ENCODE measurements around the gene DLGAP4. TPM values are rescaled to one million over a fixed set of nuclear protein-coding genes. Genes with fewer than 3 reads are reported as not detected.

DLGAP4 gene
- total RNA-seq, 1 donor from 2014 or later: 77.3 TPM

DNA sequence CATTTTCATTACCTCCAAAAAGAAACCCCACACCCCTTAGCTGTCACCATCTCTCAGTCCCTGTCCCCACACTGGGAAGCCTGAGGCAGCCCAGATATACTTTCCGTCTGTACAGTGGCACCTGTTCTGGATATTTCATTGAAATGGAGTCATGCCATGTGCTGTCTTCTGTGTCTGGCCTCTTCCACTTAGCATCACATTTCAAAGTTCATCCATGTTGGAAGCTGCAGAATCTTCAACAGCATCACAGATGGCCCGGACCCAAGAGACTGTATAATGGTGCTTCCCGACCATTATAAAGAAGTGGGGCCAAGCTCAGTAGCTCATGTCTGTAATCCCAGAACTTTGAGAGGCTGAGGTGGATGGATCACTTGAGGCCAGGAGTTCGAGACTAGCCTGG lies 58.4 kb downstream of the DLGAP4 start:
- no peak for DNase-seq (ENCODE audit: extremely low spot score in 2 of 2)
- Histone ChIP-seq H3K27ac (no peak overlapping the region), H3K4me3 (no peak overlapping the region), H3K9me3 (no peaks in the 10 kb centered on the region), H3K4me1 (no peaks in the 10 kb centered on the region), H3K27me3 (no peaks in the 10 kb centered on the region), H3K36me3 (no peaks in the 10 kb centered on the region)
- intact Hi-C loops (cut with DNase I): no loop called here
- TF ChIP-seq, protein P1, sequence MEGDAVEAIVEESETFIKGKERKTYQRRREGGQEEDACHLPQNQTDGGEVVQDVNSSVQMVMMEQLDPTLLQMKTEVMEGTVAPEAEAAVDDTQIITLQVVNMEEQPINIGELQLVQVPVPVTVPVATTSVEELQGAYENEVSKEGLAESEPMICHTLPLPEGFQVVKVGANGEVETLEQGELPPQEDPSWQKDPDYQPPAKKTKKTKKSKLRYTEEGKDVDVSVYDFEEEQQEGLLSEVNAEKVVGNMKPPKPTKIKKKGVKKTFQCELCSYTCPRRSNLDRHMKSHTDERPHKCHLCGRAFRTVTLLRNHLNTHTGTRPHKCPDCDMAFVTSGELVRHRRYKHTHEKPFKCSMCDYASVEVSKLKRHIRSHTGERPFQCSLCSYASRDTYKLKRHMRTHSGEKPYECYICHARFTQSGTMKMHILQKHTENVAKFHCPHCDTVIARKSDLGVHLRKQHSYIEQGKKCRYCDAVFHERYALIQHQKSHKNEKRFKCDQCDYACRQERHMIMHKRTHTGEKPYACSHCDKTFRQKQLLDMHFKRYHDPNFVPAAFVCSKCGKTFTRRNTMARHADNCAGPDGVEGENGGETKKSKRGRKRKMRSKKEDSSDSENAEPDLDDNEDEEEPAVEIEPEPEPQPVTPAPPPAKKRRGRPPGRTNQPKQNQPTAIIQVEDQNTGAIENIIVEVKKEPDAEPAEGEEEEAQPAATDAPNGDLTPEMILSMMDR (IDR thresholded peaks at IDR 0.05): no peak
- no peak for TF ChIP-seq POLR2AphosphoS5 (IDR thresholded peaks at IDR 0.05; ENCODE audit: insufficient read depth in 1 of 2, low read depth in 1 of 2)
- no peak for TF ChIP-seq POLR2A (IDR thresholded peaks at IDR 0.05)

DNA sequence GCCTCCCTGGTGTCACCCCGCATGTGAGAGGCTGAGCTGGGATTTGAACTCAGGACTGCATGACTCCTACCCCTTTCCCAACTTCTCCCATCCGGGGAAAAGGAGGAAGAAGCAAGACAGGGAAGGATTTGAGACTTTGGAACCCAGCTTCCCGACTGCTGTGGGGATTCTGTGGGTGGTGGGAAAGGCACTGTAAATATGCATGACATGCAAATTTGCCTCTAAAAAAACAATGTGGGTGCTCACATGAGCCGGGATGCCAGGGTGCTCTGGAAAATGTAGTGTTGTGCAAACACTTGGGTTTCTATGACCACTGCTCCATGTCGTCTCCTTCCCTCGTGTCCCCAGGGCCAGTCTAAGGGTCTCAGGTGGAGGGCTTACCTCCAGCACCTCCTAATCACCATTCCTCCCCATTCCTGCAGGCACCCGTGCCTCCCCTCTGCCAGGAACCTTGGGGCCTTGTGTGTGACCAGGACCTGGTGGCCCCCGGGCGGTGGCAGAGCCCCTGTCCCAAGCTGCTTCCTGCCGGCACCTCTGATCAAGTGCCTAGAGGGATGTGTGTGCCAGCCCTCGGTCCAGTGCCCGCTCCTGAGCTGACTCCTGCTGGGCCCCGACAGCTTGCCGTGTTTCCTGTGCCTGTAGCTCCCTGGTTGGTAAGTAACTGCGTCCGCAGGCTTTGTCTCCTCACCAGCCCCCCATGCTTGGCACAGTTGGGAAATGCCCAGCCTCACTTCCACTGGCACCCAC lies 60.7 kb downstream of the DLGAP4 start:
- Histone ChIP-seq H3K4me1 (no peaks in the 10 kb centered on the region), H3K4me3 (no peak overlapping the region), H3K27ac (no peak overlapping the region), H3K27me3 (no peaks in the 10 kb centered on the region), H3K9me3 (no peaks in the 10 kb centered on the region), H3K36me3 (no peaks in the 10 kb centered on the region)
- intact Hi-C loops (cut with DNase I): no loop called here
- TF ChIP-seq, protein P1 (IDR thresholded peaks at IDR 0.05): no peak
- TF ChIP-seq POLR2AphosphoS5 (IDR thresholded peaks at IDR 0.05; ENCODE audit: insufficient read depth in 1 of 2, low read depth in 1 of 2): no peak
- no peak for TF ChIP-seq POLR2A (IDR thresholded peaks at IDR 0.05)
- DNase-seq (ENCODE audit: extremely low spot score in 2 of 2): no peak

DNA sequence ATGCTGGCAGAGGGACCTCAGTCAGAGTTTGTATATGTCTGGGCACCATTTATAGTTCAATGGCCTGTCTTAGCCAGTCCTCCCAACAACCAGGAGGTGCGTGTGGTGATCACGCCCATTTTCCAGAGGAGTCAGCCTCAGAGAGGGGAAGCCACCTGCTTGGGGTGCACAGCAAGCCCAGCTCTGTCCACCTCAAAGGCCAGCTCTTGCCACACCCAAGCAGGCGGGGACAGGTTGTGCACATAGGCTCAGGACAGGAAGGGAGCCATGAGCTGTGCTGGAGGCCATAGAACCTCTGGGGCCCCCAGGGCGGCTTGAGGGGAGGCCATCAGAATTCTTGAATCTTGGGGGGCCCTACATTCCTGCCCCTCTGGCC lies 61.2 kb downstream of the DLGAP4 start:
- Histone ChIP-seq H3K4me1 (no peaks in the 10 kb centered on the region), H3K36me3 (no peaks in the 10 kb centered on the region), H3K4me3 (no peak overlapping the region), H3K27me3 (no peaks in the 10 kb centered on the region), H3K27ac (no peak overlapping the region), H3K9me3 (no peaks in the 10 kb centered on the region)
- no peak for DNase-seq (ENCODE audit: extremely low spot score in 2 of 2)
- intact Hi-C loops (cut with DNase I): no loop called here
- TF ChIP-seq, protein P1 (IDR thresholded peaks at IDR 0.05): no peak
- TF ChIP-seq POLR2AphosphoS5 (IDR thresholded peaks at IDR 0.05; ENCODE audit: insufficient read depth in 1 of 2, low read depth in 1 of 2): no peak

DNA sequence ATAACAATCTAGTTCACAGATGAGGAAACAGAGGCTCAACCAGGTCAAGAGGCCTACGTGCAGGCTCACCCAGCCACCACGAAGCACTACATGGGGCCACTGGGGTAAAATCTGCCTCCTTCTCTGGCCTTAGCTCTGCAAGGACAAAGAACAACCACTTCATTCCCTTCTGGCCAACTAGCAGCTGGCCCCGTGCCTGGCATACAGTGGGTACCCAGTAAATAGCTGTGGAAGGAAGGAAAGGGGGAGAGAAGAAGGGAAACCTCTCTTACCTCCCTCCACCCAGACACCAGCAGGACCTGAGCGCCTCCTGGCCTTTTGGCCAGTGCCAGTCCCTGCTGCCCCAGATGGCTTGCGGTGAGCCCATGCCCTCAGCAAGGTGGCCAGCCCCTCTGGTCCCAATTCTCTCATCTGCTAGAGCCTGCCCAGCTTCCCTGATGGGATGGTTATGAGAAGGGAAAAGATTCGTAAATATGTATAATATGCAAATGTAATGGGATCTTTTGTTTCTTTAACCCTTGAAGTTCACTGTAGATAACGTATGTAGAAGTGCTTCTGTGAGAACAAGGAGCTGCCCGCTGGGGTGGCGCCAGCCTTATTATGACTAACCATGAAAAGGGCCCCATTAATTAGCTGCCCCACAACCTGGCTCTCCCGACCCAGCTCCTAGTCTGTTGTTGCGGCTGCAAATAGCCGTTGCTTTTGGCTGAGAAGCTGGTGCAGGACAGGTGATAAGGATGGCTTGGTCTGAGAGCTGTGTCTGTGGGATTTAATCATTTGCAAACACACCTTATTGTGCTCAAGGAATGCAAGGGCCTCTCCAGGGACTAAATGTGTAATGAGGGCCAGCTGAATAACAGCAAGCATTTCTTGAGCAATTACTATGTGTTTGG lies 62.0 kb downstream of the DLGAP4 start:
- intact Hi-C loops (cut with DNase I): no loop called here
- no peaks in the 10 kb centered on the region for H3K4me1 ChIP-seq
- no peak for DNase-seq (ENCODE audit: extremely low spot score in 2 of 2)
- no peaks in the 10 kb centered on the region for H3K27me3 ChIP-seq
- H3K9me3 ChIP-seq: no peaks in the 10 kb centered on the region
- H3K36me3 ChIP-seq: no peaks in the 10 kb centered on the region
- no peak overlapping the region for H3K27ac ChIP-seq
- TF ChIP-seq POLR2A (IDR thresholded peaks at IDR 0.05) (no peak), POLR2AphosphoS5 (IDR thresholded peaks at IDR 0.05; ENCODE audit: insufficient read depth in 1 of 2, low read depth in 1 of 2) (no peak)
- TF ChIP-seq, protein P1 (IDR thresholded peaks at IDR 0.05): no peak
- no peak overlapping the region for H3K4me3 ChIP-seq

DNA sequence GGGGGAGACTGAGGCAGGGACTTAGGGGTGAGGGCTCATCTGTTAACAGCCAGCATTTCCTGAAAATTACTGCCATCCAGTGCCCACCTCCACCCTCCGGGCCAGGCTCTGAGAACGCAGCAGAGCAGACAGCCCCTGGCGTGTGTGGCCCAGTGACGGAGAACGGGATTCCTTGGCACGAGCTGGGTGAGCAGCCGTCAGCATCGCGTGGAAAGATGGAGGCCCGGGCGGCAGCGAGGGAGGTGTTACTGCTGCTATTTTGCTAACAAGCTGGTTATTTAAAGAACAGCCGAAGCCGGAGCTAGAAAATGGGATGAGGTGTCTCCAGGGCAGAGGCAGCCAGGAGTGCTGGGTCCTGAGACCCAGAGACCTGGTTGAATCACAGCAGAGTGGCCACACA lies 62.7 kb downstream of the DLGAP4 start:
- Histone ChIP-seq H3K4me3 (no peak overlapping the region), H3K9me3 (no peaks in the 10 kb centered on the region), H3K4me1 (no peaks in the 10 kb centered on the region), H3K27me3 (no peaks in the 10 kb centered on the region), H3K36me3 (no peaks in the 10 kb centered on the region), H3K27ac (no peak overlapping the region)
- no peak for DNase-seq (ENCODE audit: extremely low spot score in 2 of 2)
- TF ChIP-seq POLR2AphosphoS5 (IDR thresholded peaks at IDR 0.05; ENCODE audit: insufficient read depth in 1 of 2, low read depth in 1 of 2): no peak
- TF ChIP-seq, protein P1 (IDR thresholded peaks at IDR 0.05): no peak
- no peak for TF ChIP-seq POLR2A (IDR thresholded peaks at IDR 0.05)
- intact Hi-C loops (cut with DNase I): no loop called here
